Esophagus squamous epithelium (tissue), 5 donors: ENCODE measurements around the gene SETMAR. TPM values are rescaled to one million over a fixed set of nuclear protein-coding genes. Genes with fewer than 3 reads are reported as not detected.
A peak's percentile ranks its signal among the peaks of the same experiment; 100 is the strongest.
"Not testable (repeated sequence)": the region's sequence is repeated elsewhere in the genome, so short reads cannot be mapped to it uniquely, and the experiment has no call there.

ENCODE experiments used
- DNase-seq: peaks from one replicate; lab custom pipeline; 2025; lab: John Stamatoyannopoulos, UW
- H3K27ac ChIP-seq, 4 donors: fragments of 200-600 bp; sonication (generic); one replicate each; pipeline ENCODE4 v1.5.1; 2016 to 2019; ENCODE audit warnings: mild to moderate bottlenecking in 1 of 4
- H3K27me3 ChIP-seq, 4 donors: fragments of 200-600 bp; sonication (generic); 1 replicate in 3 of 4; 2 replicates in 1 of 4; pipeline versions ENCODE4 v1.5.1 to v1.6.0; 2017 to 2021; ENCODE audit warnings: antibody characterized with exemption in 1 of 4
- H3K36me3 ChIP-seq, 3 donors: fragments of 200-600 bp; sonication (generic); one replicate each; pipeline ENCODE4 v1.5.1; 2016 to 2019
- H3K4me1 ChIP-seq, 3 donors: fragments of 200-600 bp; sonication (generic); one replicate each; pipeline ENCODE4 v1.5.1; 2017 to 2019
- H3K4me3 ChIP-seq, 4 donors: fragments of 200-600 bp; sonication (generic); 1 replicate in 3 of 4; 2 replicates in 1 of 4; pipeline ENCODE4 v1.5.1; 2016 to 2019; ENCODE audit warnings: mild to moderate bottlenecking in 2 of 4, moderate library complexity in 1 of 4
- H3K9me3 ChIP-seq, 3 donors: fragments of 200-600 bp; sonication (generic); one replicate each; pipeline ENCODE4 v1.5.1; 2016 to 2019
- CTCF ChIP-seq, 6 experiments: fragments of 450-650 bp in 4 of 6; fragments of 200-600 bp in 2 of 6; sonication (generic) in 2 of 6; IDR thresholded peaks; one replicate each; pipeline ENCODE4 v1.5.1; 2016 to 2019; ENCODE audit warnings: antibody characterized with exemption in 6 of 6, mild to moderate bottlenecking in 4 of 6, moderate library complexity in 4 of 6
- POLR2A ChIP-seq, 4 donors: fragments of 450-650 bp; IDR thresholded peaks; one replicate each; pipeline ENCODE4 v1.6.1; 2017; ENCODE audit warnings: antibody characterized with exemption in 4 of 4, mild to moderate bottlenecking in 4 of 4, moderate library complexity in 3 of 4
- WGBS, 2 donors: methylation state at CpG; one replicate each; pipeline ENCODE4 v1.1.5; 2018; 5-methylcytosine and 5-hydroxymethylcytosine counted together
- intact Hi-C: fragments of 100-400 bp; cut with DNase I; formaldehyde crosslinking; loops from one replicate; pipeline ENCODE4 v1.15.0; 2022
- total RNA-seq, 4 donors: library from RNA; depleted of rRNA; stranded (reverse); fragments of >200 nt; gene quantifications; one replicate each; pipeline ENCODE4 v1.1.0, GENCODE V29; 2016
- donor health status: DM: yes; HTN: yes; CAD: no.

SETMAR gene
- total RNA-seq, 4 donors from 2014 or later = 11.4 to 28.6 (median 16.0) TPM

DNA sequence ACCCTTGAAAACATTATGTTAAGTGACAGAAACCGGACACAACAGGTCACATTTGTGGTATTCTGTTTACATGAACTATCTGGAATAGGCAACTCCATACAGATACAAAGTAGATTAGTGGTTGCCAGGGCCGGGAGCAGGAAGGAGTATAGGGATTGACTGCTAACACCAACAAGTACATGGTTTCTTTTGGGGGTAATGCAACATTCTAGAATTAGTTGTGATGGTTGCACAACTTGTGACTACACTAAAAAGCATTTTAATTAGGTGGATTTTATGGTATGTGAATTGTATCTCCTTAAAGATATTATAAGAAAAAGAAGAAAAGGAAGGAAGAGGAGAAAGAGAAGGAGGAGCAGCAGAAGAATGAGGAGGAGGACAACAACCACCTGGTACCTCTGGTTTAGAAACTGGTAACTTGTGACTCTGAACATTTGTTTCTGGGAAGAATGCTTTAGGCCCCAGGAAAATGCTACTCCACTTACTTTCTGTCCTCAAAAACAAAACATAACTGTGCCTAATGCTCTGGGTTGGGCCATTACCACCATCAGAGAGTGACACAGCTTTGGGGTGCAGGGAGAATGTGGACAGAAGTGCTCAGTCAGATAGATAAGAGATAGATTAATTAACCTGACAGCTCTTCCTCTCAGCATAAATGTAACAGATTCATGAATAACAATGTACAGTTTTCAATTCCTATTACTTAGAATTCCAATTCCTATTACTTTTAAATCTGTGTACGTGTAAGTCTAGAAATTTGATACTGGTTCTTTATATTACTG, 20.3 kb downstream of the SETMAR start:
- H3K4me1 ChIP-seq = peaks cover 4 to 44% (median 16%) of the 10 kb centered on the region in 3 donors
- no peak for TF ChIP-seq CTCF (IDR thresholded peaks at IDR 0.05)
- TF ChIP-seq POLR2A (IDR thresholded peaks at IDR 0.05) = no peak
- no peaks in the 10 kb centered on the region for H3K27me3 ChIP-seq
- H3K4me3 ChIP-seq = no peak overlapping the region
- 77% methylated on average over 3 of the region's 3 CpGs for WGBS, 2 donors
- peaks cover 0 to 4% (median 0%) of the 10 kb centered on the region in 3 donors for H3K9me3 ChIP-seq
- H3K27ac ChIP-seq = peak overlapping the region in 1 of 4 donors; percentile 26
- DNase-seq = no peak
- no peaks in the 10 kb centered on the region for H3K36me3 ChIP-seq
- intact Hi-C loops = no loop called here

DNA sequence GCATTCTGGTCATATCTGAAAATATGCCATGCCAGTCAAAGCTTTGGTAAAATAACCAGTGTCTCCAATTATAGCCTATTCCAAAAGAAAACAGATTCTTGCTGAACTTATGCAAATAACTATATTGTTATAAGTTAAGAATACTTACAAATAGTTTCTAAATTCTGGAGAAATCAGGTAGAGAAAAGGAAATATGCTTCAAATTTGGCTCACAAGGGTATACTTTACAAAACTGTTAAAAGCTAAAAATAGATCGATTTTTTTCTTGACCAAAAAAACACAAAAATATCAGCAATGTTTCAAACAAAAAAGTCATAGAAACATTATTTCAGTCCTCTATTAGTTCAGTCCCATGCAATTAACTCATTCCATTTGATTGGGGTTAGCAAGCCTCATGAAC, 23.7 kb downstream of the SETMAR start:
- H3K27ac ChIP-seq = peak overlapping the region in 1 of 4 donors; percentile 14
- no peak for DNase-seq
- peaks cover 0 to 4% (median 4%) of the 10 kb centered on the region in 3 donors for H3K9me3 ChIP-seq
- intact Hi-C loops = no loop called here
- H3K4me1 ChIP-seq = peaks cover 0 to 23% (median 14%) of the 10 kb centered on the region in 3 donors
- no peaks in the 10 kb centered on the region for H3K27me3 ChIP-seq
- 84 to 92% methylated on average over 1 of the region's 1 CpG for WGBS, 2 donors
- no peak for TF ChIP-seq CTCF (IDR thresholded peaks at IDR 0.05)
- no peak for TF ChIP-seq POLR2A (IDR thresholded peaks at IDR 0.05)
- H3K36me3 ChIP-seq = no peaks in the 10 kb centered on the region
- no peak overlapping the region for H3K4me3 ChIP-seq

DNA sequence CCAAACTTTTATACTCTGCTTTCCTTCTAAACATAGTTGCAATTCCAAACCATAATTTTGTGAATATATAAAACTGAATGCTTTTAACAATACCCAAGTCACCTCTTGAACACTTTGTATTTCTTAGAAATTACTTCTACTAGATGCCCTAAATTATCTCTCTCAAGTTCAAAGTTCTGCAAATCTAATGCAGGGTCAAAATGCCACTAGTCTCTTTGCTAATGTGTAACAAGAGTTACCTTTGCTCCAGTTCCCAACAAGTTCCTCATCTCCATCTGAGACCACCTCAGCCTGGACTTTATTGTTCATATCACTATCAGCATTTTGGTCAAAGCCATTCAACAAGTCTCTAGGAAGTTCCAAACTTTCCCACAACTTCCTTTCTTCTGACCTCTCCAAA, 26.6 kb downstream of the SETMAR start:
- H3K4me3 ChIP-seq, H3K27me3 ChIP-seq, DNase-seq, H3K4me1 ChIP-seq, intact Hi-C loops, H3K27ac ChIP-seq, H3K9me3 ChIP-seq, H3K36me3 ChIP-seq: not testable (repeated sequence)

- WGBS, 2 donors = 90 to 93% methylated on average over 1 of the region's 1 CpG
- peaks cover 0 to 4% (median 4%) of the 10 kb centered on the region in 3 donors for H3K9me3 ChIP-seq
- no peak for DNase-seq
- no peaks in the 10 kb centered on the region for H3K27me3 ChIP-seq
- H3K36me3 ChIP-seq = no peaks in the 10 kb centered on the region
- no peak overlapping the region for H3K4me3 ChIP-seq
- no peaks in the 10 kb centered on the region for H3K4me1 ChIP-seq
- no peak for TF ChIP-seq CTCF (IDR thresholded peaks at IDR 0.05)
- no peak for TF ChIP-seq POLR2A (IDR thresholded peaks at IDR 0.05)
- H3K27ac ChIP-seq = no peak overlapping the region
- intact Hi-C loops = no loop called here
Measured at GRCh38 chr3:4332111-4332510, 28.9 kb downstream of the SETMAR start.

GRCh38 chr3:4332574-4332973, 29.4 kb downstream of the SETMAR start:
- 88 to 96% methylated on average over 3 of the region's 3 CpGs for WGBS, 2 donors
- intact Hi-C loops = no loop called here
- Histone ChIP-seq H3K4me1 (no peaks in the 10 kb centered on the region), H3K27me3 (no peaks in the 10 kb centered on the region), H3K27ac (no peak overlapping the region), H3K36me3 (no peaks in the 10 kb centered on the region), H3K9me3 (peaks cover 0 to 4% (median 4%) of the 10 kb centered on the region in 3 donors), H3K4me3 (no peak overlapping the region)
- DNase-seq = no peak
- no peak for TF ChIP-seq POLR2A (IDR thresholded peaks at IDR 0.05)
- TF ChIP-seq CTCF (IDR thresholded peaks at IDR 0.05) = no peak
